Ascending aorta (tissue), 2 donors: ENCODE measurements around the gene GPS1. TPM values are rescaled to one million over a fixed set of nuclear protein-coding genes. Genes with fewer than 3 reads are reported as not detected.
A peak's percentile ranks its signal among the peaks of the same experiment; 100 is the strongest.

Experiments
- DNase-seq, 2 donors: peaks; one replicate each; pipeline ENCODE4 v3.0.0-alpha.2; 2019; ENCODE audit warnings: low spot score in 2 of 2
- H3K27ac ChIP-seq, 2 donors: fragments of 200-600 bp; sonication (generic); one replicate each; pipeline ENCODE4 v1.5.1; 2016 to 2017; ENCODE audit warnings: mild to moderate bottlenecking in 1 of 2
- H3K27me3 ChIP-seq: fragments of 200-600 bp; sonication (generic); one replicate; pipeline ENCODE4 v1.5.1; 2017
- H3K36me3 ChIP-seq, 2 donors: fragments of 200-600 bp; sonication (generic); one replicate each; pipeline ENCODE4 v1.5.1; 2016
- H3K4me1 ChIP-seq, 2 donors: fragments of 200-600 bp; sonication (generic); one replicate each; pipeline ENCODE4 v1.5.1; 2016 to 2017; ENCODE audit warnings: mild to moderate bottlenecking in 1 of 2
- H3K4me3 ChIP-seq, 2 donors: fragments of 200-600 bp; sonication (generic); one replicate each; pipeline ENCODE4 v1.5.1; 2016 to 2017; ENCODE audit warnings: mild to moderate bottlenecking in 1 of 2
- H3K9me3 ChIP-seq, 2 donors: fragments of 200-600 bp; sonication (generic); one replicate each; pipeline ENCODE4 v1.5.1; 2016
- CTCF ChIP-seq, 3 experiments: fragments of 200-600 bp in 2 of 3; fragments of 450-650 bp in 1 of 3; sonication (generic) in 2 of 3; IDR thresholded peaks; one replicate each; pipeline ENCODE4 v1.5.1; 2016 to 2019; ENCODE audit warnings: antibody characterized with exemption in 3 of 3, mild to moderate bottlenecking in 1 of 3, moderate library complexity in 1 of 3
- intact Hi-C: fragments of 100-400 bp; cut with DNase I; formaldehyde crosslinking; loops from one replicate; pipeline ENCODE4 v1.15.1; 2023
- total RNA-seq: library from RNA; depleted of rRNA; stranded (reverse); fragments of >200 nt; gene quantifications from one replicate; pipeline ENCODE4 v1.1.0, GENCODE V29; 2016

GPS1 gene
- total RNA-seq, 1 donor from 2014 or later, result 42.1 TPM

GRCh38 chr17:82100502-82101298 is 49.0 kb downstream of the GPS1 start:
- H3K36me3 ChIP-seq, result peaks cover 2 to 4% of the 10 kb centered on the region in 2 donors
- H3K4me1 ChIP-seq, result peaks cover 14 to 19% of the 10 kb centered on the region in 2 donors
- TF ChIP-seq CTCF (IDR thresholded peaks at IDR 0.05), result no peak
- H3K27me3 ChIP-seq, result no peaks in the 10 kb centered on the region
- H3K4me3 ChIP-seq, result no peak overlapping the region
- intact Hi-C loops, result no loop called here
- no peak overlapping the region for H3K27ac ChIP-seq
- no peak for DNase-seq
- H3K9me3 ChIP-seq, result no peaks in the 10 kb centered on the region

GRCh38 chr17:82101301-82101715 is 49.6 kb downstream of the GPS1 start:
- H3K27me3 ChIP-seq, result no peaks in the 10 kb centered on the region
- H3K27ac ChIP-seq, result no peak overlapping the region
- peaks cover 16 to 19% of the 10 kb centered on the region in 2 donors for H3K4me1 ChIP-seq
- no peak for TF ChIP-seq CTCF (IDR thresholded peaks at IDR 0.05)
- no peaks in the 10 kb centered on the region for H3K36me3 ChIP-seq
- no peak for DNase-seq
- no peaks in the 10 kb centered on the region for H3K9me3 ChIP-seq
- no peak overlapping the region for H3K4me3 ChIP-seq
- intact Hi-C loops, result no loop called here

GRCh38 chr17:82101767-82102679 is 50.3 kb downstream of the GPS1 start:
- no peaks in the 10 kb centered on the region for H3K9me3 ChIP-seq
- H3K36me3 ChIP-seq, result no peaks in the 10 kb centered on the region
- no peak overlapping the region for H3K4me3 ChIP-seq
- peak overlapping the region in 1 of 2 donors; percentile 14 for H3K27ac ChIP-seq
- H3K4me1 ChIP-seq, result peaks cover 16 to 19% of the 10 kb centered on the region in 2 donors
- no peak for TF ChIP-seq CTCF (IDR thresholded peaks at IDR 0.05)
- no peaks in the 10 kb centered on the region for H3K27me3 ChIP-seq
- DNase-seq, result no peak
- intact Hi-C loops, result no loop called here

GRCh38 chr17:82103553-82104451 is 52.1 kb downstream of the GPS1 start:
- H3K4me3 ChIP-seq, result no peak overlapping the region
- H3K9me3 ChIP-seq, result no peaks in the 10 kb centered on the region
- intact Hi-C loops, result no loop called here
- H3K27me3 ChIP-seq, result no peaks in the 10 kb centered on the region
- H3K27ac ChIP-seq, result peak overlapping the region; percentile 47 to 69
- no peak for TF ChIP-seq CTCF (IDR thresholded peaks at IDR 0.05)
- H3K36me3 ChIP-seq, result no peaks in the 10 kb centered on the region
- DNase-seq, result peak in 1 of 2 donors; percentile 76
- peaks cover 15 to 22% of the 10 kb centered on the region in 2 donors for H3K4me1 ChIP-seq

- no peaks in the 10 kb centered on the region for H3K9me3 ChIP-seq
- H3K36me3 ChIP-seq, result no peaks in the 10 kb centered on the region
- no peak for DNase-seq
- peak overlapping the region in 1 of 2 donors; percentile 7 for H3K27ac ChIP-seq
- TF ChIP-seq CTCF (IDR thresholded peaks at IDR 0.05), result no peak
- no peak overlapping the region for H3K4me3 ChIP-seq
- no peaks in the 10 kb centered on the region for H3K27me3 ChIP-seq
- intact Hi-C loops, result no loop called here
- H3K4me1 ChIP-seq, result peaks cover 13 to 16% of the 10 kb centered on the region in 2 donors
Observed at GRCh38 chr17:82104797-82105416, 53.2 kb downstream of the GPS1 start.
